ENCODE data around the gene EYA2. TPM values are rescaled to one million over a fixed set of nuclear protein-coding genes. Genes with fewer than 3 reads are reported as not detected.

Gene EYA2
- total and polyA plus RNA-seq, 2 of the 4 experiments (the other 2 are of a cell fraction), result 2.3 to 5.4 TPM

- Histone ChIP-seq H3K27me3 (ENCODE audit: control insufficient read depth, insufficient read depth, low read length) (peaks cover 9% of the 10 kb centered on the region), H3K4me1 (ENCODE audit: control insufficient read depth, insufficient read depth, low read length) (no peaks in the 10 kb centered on the region), H3K9ac (ENCODE audit: low read depth, low read length) (no peak overlapping the region), H4K5ac (ENCODE audit: low read depth, low read length) (no peak overlapping the region), H2BK120ac (ENCODE audit: low read depth, low read length) (no peak overlapping the region), H3K56ac (ENCODE audit: extremely low read depth, insufficient read depth, low read length) (no peak overlapping the region), H4K91ac (ENCODE audit: insufficient read depth, low read depth, low read length) (no peak overlapping the region), H2AK5ac (ENCODE audit: low read depth, low read length) (no peak overlapping the region), H3K14ac (replicated peaks; ENCODE audit: low read depth, low read length) (no peak overlapping the region), H2AFZ (replicated peaks; ENCODE audit: low read length, poor library complexity) (no peak overlapping the region), H2BK15ac (ENCODE audit: low read depth, low read length) (no peak overlapping the region), H3K27ac (ENCODE audit: insufficient read depth, low read length) (no peak overlapping the region), H4K20me1 (ENCODE audit: insufficient read depth, low read length) (no peaks in the 10 kb centered on the region), H2BK20ac (ENCODE audit: low read depth, low read length) (no peak overlapping the region), H3K4ac (ENCODE audit: low read depth, low read length) (no peak overlapping the region), H3K4me2 (ENCODE audit: low read depth, low read length) (no peak overlapping the region), H3K36me3 (ENCODE audit: control insufficient read depth, insufficient read depth, low read length) (no peaks in the 10 kb centered on the region), H3K4me3 (ENCODE audit: insufficient read depth, low read depth, low read length) (no peak overlapping the region), H3K9me1 (ENCODE audit: insufficient read depth, low read length) (no peaks in the 10 kb centered on the region), H3K79me1 (ENCODE audit: low read depth in 1 of 2, low read length in 2 of 2) (no peaks in the 10 kb centered on the region), H4K8ac (ENCODE audit: low read depth in 2 of 2, low read length in 2 of 2) (no peak overlapping the region), H2AK9ac (replicated peaks; ENCODE audit: low read depth, low read length, poor library complexity) (no peak overlapping the region), H3K23ac (ENCODE audit: low read depth, low read length) (no peak overlapping the region), H2BK5ac (ENCODE audit: low read depth, low read length, poor library complexity, severe bottlenecking) (no peak overlapping the region), H3K18ac (ENCODE audit: low read depth, low read length) (no peak overlapping the region), H3K9me3 (ENCODE audit: control insufficient read depth, insufficient read depth, low read length) (peaks cover 2% of the 10 kb centered on the region; the same call in 1 of the 2 replicates)
- TF ChIP-seq RCOR1 (IDR thresholded peaks at IDR 0.05; ENCODE audit: insufficient replicate concordance, low read length) (no peak), ELK1 (IDR thresholded peaks at IDR 0.05; ENCODE audit: borderline replicate concordance, low read depth, low read length) (no peak), SMC3 (IDR thresholded peaks at IDR 0.05; ENCODE audit: low read depth, low read length) (no peak), CTCF (conservative IDR thresholded peaks at IDR 0.05; ENCODE audit: low read depth, low read length) (no peak), FOS (IDR thresholded peaks at IDR 0.05; ENCODE audit: low read depth, low read length) (no peak), NFE2L2 (IDR thresholded peaks at IDR 0.05; ENCODE audit: low read depth, low read length) (no peak), USF2 (IDR thresholded peaks at IDR 0.05; ENCODE audit: low read depth, low read length) (no peak), POLR2A (IDR thresholded peaks at IDR 0.05; ENCODE audit: low read depth, low read length) (no peak), RAD21 (IDR thresholded peaks at IDR 0.05; ENCODE audit: low read length) (no peak), MXI1 (IDR thresholded peaks at IDR 0.05; ENCODE audit: borderline replicate concordance, low read depth, low read length) (no peak), RFX5 (IDR thresholded peaks at IDR 0.05; ENCODE audit: low read depth, low read length) (no peak), BHLHE40 (IDR thresholded peaks at IDR 0.05; ENCODE audit: low read depth, low read length) (no peak), CEBPB (IDR thresholded peaks at IDR 0.05; ENCODE audit: low read depth, low read length) (no peak), MAZ (IDR thresholded peaks at IDR 0.05; ENCODE audit: borderline replicate concordance, low read depth, low read length) (no peak), MAFK (IDR thresholded peaks at IDR 0.05; ENCODE audit: low read depth, low read length) (no peak), CHD1 (IDR thresholded peaks at IDR 0.05; ENCODE audit: low read depth, low read length) (no peak)
- ATAC-seq (ENCODE audit: low read depth) (no peak), DNase-seq (no peak)
- WGBS, 2 experiments (ENCODE audit: extremely low coverage in 2 of 2, insufficient read length in 1 of 2), result 90% methylated on average over 2 of the region's 5 CpGs; no CpG with 5 or more reads in 1 of the 2 experiments
- ChIA-PET POLR2A (ENCODE audit: unreplicated experiment) (interaction anchor here (0.6 kb wide), 1 partner anchor 36 kb away, joined by 7 read pairs; no protein-coding TSS in a partner anchor), CTCF (no interaction called here)
- intact Hi-C loops (cut with micrococcal nuclease), result no loop called here
- BruUV-seq (replicated peaks), result no TSS peak
- dilution Hi-C loops (cut with HindIII; ENCODE audit: low sequenced_read_pairs, unreplicated experiment), result no loop called here
- in situ Hi-C loops (cut with MboI; ENCODE audit: low sequenced_read_pairs), result no loop called here
Measured at GRCh38 chr20:46849751-46850150, 44.9 kb upstream of the EYA2 start.

Measured in IMR-90 (cell line).